ACC112 (cell line): ENCODE results near the gene INPP5B.

Experiments used
- H2AFZ ChIP-seq: fragments of 200-600 bp; sonication (generic); one replicate; pipeline ENCODE4 v1.6.0; 2017; ENCODE audit warnings: antibody characterized with exemption, low read length; ENCODE audit not compliant: unreplicated experiment
- H3K27ac ChIP-seq: fragments of 200-600 bp; sonication (generic); 2 replicates; pipeline ENCODE4 v1.5.1; 2014; ENCODE audit warnings: low read depth, mild to moderate bottlenecking, antibody characterized with exemption, low read length, moderate library complexity
- H3K27me3 ChIP-seq: fragments of 200-600 bp; sonication (generic); 2 replicates; pipeline ENCODE4 v1.6.1; 2014; ENCODE audit warnings: mild to moderate bottlenecking, antibody characterized with exemption, low read length, moderate library complexity, mixed read lengths; ENCODE audit not compliant: insufficient read depth
- H3K36me3 ChIP-seq: fragments of 200-600 bp; sonication (generic); 2 replicates; pipeline ENCODE4 v1.6.1; 2016; ENCODE audit warnings: mild to moderate bottlenecking, antibody characterized with exemption, low read length, moderate library complexity, mixed read lengths; ENCODE audit not compliant: insufficient read depth
- H3K4me1 ChIP-seq: fragments of 200-600 bp; sonication (generic); one replicate; pipeline ENCODE4 v1.6.1; 2016; ENCODE audit warnings: low read length, mixed read lengths; ENCODE audit not compliant: insufficient read depth, unreplicated experiment, control insufficient read depth
- H3K4me3 ChIP-seq: fragments of 200-600 bp; sonication (generic); 2 replicates; pipeline ENCODE4 v1.5.1; 2014; ENCODE audit warnings: mild to moderate bottlenecking, low read depth, low read length
- H3K79me2 ChIP-seq: fragments of 200-600 bp; sonication (generic); one replicate; pipeline ENCODE4 v1.6.0; 2016; ENCODE audit warnings: low read length; ENCODE audit not compliant: control insufficient read depth, unreplicated experiment, insufficient read depth

INPP5B gene

DNA sequence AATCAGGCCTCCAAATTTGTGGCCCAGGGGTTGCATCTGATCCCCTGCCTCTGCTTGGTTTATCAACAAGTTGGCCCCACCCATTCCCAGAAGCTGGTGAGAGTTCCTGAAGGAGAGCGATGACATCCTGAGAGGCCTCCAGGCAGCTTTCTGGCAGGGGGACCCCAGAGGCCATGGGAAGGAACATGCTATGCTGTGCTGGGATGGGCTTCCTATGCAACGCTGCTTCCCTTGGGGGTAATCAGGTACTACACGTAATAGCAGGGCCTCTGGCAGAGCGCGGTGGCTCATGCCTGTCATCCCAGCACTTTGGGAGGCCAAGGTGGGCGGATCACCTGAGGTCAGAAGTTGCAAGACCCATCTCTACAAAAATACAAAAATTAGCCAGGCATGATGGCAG, 79.1 kb downstream of the INPP5B start:
- no peaks in the 10 kb centered on the region for H3K27me3 ChIP-seq
- H3K79me2 ChIP-seq = no peaks in the 10 kb centered on the region
- H3K4me1 ChIP-seq = peaks cover 11% of the 10 kb centered on the region
- H3K27ac ChIP-seq = no peak overlapping the region
- peaks cover 7% of the 10 kb centered on the region; the same call in 1 of the 2 replicates for H3K36me3 ChIP-seq
- no peak overlapping the region for H3K4me3 ChIP-seq
- H2AFZ ChIP-seq = no peak overlapping the region

GRCh38 chr1:37866491-37866890, 80.4 kb downstream of the INPP5B start:
- H2AFZ ChIP-seq = no peak overlapping the region
- H3K36me3 ChIP-seq = peaks cover 7% of the 10 kb centered on the region; the same call in 1 of the 2 replicates
- H3K4me1 ChIP-seq = peaks cover 16% of the 10 kb centered on the region
- no peak overlapping the region for H3K4me3 ChIP-seq
- no peaks in the 10 kb centered on the region for H3K79me2 ChIP-seq
- no peak overlapping the region for H3K27ac ChIP-seq
- H3K27me3 ChIP-seq = no peaks in the 10 kb centered on the region

DNA sequence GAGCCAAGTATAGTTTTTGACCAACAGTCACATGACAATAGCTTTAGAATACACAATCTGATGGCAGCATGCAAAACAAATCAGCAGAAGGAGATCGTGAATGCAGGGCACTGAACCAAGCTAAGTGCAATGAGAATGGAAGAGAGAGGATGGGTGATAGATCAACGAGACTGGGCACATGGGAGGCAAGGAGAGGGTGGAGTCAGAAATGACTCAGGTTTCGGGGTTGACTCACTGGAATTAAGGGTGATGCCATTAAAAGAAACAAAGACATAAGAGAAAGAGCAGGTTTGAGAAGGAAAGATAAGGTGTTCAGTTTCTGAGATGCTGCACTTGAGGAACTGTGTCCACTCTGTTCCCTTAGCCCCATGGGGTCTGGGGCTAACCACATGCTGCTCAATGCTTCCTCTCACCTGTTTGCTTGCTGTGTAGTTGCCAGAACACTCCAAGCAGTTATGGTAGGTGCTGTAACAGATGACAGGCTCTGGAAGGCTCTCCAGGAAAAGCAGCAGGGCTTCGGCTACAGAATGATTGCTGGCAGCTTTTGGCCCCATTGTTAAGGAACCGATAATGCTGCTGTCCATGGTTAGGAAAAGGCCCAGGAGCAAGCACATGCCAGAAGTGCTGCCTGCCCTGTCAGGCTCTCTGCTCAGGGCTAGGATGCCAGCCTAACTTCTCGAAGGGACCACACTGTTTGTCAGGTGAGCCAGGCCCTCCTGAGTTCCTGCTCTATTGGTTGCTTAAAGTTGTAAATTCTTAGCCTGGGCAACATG, 81.3 kb downstream of the INPP5B start:
- no peaks in the 10 kb centered on the region for H3K27me3 ChIP-seq
- peaks cover 16% of the 10 kb centered on the region for H3K4me1 ChIP-seq
- H3K79me2 ChIP-seq = no peaks in the 10 kb centered on the region
- H3K36me3 ChIP-seq = peaks cover 7% of the 10 kb centered on the region; the same call in 1 of the 2 replicates
- peak overlapping the region; percentile 69 for H3K27ac ChIP-seq
- no peak overlapping the region for H2AFZ ChIP-seq
- no peak overlapping the region for H3K4me3 ChIP-seq

GRCh38 chr1:37862330-37862729, 84.5 kb downstream of the INPP5B start:
- no peak overlapping the region for H3K4me3 ChIP-seq
- H3K27ac ChIP-seq = peak overlapping the region; percentile 60
- no peak overlapping the region for H2AFZ ChIP-seq
- H3K27me3 ChIP-seq = no peaks in the 10 kb centered on the region
- peaks cover 27% of the 10 kb centered on the region for H3K4me1 ChIP-seq
- H3K79me2 ChIP-seq = peaks cover 19% of the 10 kb centered on the region
- peaks cover 4% of the 10 kb centered on the region; the same call in 1 of the 2 replicates for H3K36me3 ChIP-seq

DNA sequence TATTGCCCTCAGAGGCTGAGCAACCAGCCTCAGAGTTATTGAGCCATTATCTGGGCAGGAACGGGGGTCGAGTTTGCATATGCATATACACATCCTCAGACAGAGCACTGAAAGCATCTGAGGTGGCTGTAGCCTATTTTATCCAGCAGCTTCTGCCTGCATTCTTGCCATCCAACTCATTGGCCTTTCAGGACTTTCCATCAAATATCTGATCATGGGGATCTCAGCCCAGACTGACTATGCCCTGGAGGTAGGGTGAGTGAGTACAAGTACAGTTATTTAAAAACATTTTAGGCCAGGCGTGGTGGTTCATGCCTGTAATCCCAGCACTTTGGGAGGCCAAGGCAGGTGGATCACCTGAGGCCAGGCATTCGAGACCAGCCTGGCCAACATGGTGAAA, 85.7 kb downstream of the INPP5B start:
- H3K36me3 ChIP-seq = peaks cover 12% of the 10 kb centered on the region; the same call in 1 of the 2 replicates
- no peak overlapping the region for H3K27ac ChIP-seq

DNA sequence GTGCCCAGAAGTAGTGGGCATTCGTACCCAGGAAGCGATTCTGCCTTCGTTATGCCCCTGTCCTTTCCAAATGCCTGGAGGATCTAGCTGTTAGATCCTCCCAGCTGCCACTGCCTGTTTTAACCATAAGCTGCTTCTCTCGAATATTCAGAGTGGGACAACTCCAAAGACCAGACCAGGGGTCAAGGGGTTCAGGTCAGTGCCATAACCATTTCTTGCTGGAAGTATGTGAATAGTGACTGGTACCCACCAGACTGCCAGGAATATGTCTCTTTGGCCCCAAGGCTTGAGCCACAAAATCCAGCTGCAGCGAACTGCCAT, 86.5 kb downstream of the INPP5B start:
- Histone ChIP-seq H3K27ac (no peak overlapping the region), H3K4me1 (peaks cover 20% of the 10 kb centered on the region), H3K4me3 (peak overlapping the region; percentile 93), H3K79me2 (peaks cover 29% of the 10 kb centered on the region), H3K27me3 (no peaks in the 10 kb centered on the region), H3K36me3 (peaks cover 12% of the 10 kb centered on the region; the same call in 1 of the 2 replicates), H2AFZ (no peak overlapping the region)

More for the DNA sequence above, 85.7 kb downstream of the INPP5B start:
- Histone ChIP-seq H3K4me3 (no peak overlapping the region), H2AFZ (no peak overlapping the region), H3K4me1 (peaks cover 27% of the 10 kb centered on the region), H3K79me2 (peaks cover 27% of the 10 kb centered on the region), H3K27me3 (no peaks in the 10 kb centered on the region)

DNA sequence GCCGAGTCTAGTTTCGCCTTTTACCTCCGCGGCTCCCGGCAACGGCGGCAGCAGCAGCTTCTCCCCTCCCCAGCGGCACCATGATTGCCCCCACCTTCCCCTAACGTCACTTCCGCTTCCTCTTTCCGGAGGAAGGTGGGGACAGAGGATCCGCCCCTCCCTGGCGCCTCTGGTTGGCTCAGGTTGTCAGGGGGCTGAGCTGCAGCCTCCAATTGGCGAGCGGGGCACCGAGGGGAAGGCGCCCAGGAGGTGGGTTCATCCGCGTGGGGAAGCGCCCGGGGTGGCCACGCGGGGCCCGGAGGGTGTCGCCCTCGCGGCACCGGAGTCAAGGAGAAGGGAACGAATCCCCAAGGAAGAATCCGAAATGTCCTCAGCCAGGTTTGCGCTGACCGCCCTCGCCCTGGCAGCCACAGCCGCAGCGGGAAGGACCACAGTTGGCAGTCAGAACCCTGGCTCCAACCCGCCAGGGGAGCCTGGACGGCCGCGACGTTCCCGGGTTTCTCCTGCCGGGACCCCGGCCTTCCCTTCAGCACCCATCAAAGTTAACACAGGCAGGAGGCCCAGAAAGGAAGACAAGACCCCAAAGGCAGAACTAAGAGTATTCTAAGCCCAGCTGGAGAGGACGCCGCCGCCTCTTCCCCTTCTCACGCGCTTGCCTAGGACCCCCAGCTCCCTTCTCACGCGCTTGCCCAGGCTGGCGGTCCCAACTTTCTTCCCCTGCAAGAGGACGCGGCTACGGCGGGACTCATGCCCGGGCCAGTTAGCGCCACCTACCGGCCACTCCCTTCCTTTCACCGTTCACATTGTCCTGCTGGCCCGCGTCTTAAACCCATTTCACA, 87.1 kb downstream of the INPP5B start, which contains the start of gene MTF1:
Gene MTF1, minus strand, starts transcription at position 86 of the 839 bp plus-strand sequence. CDS start 1,934 bp downstream, outside the sequence.
- Histone ChIP-seq H3K36me3 (peaks cover 9% of the 10 kb centered on the region; the same call in 1 of the 2 replicates), H2AFZ (peak within 1 kb of the TSS; percentile 87), H3K79me2 (peaks cover 30% of the 10 kb centered on the region), H3K27ac (peak within 1 kb of the TSS; percentile 70), H3K4me1 (peaks cover 16% of the 10 kb centered on the region), H3K4me3 (peak within 1 kb of the TSS; percentile 93), H3K27me3 (no peaks in the 10 kb centered on the region)

GRCh38 chr1:37858931-37859506, 87.8 kb downstream of the INPP5B start:
- Histone ChIP-seq H2AFZ (peak overlapping the region; percentile 78), H3K27ac (peak overlapping the region; percentile 70), H3K79me2 (peaks cover 30% of the 10 kb centered on the region), H3K27me3 (no peaks in the 10 kb centered on the region), H3K36me3 (peaks cover 9% of the 10 kb centered on the region; the same call in 1 of the 2 replicates), H3K4me1 (peaks cover 16% of the 10 kb centered on the region), H3K4me3 (peak overlapping the region; percentile 93)

DNA sequence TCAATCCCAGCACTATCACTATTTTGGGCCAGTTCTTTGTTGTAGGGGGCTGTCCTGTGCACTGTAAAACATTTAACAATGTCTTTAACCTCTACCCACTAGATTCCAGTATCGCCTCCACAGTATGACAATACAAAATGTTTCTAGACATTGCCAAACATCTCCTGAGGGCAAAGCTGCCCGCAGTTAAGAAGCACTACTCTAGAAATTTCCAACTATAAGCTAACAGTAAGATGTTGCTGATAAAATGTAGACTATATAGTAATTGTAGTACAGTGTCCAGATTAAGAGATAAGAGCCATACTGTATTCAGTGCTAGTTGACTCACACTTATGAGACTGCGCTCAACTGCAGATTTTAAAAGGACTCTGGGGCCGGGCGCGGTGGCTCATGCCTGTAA, 92.4 kb downstream of the INPP5B start:
- peaks cover 29% of the 10 kb centered on the region for H3K4me1 ChIP-seq
- H3K27ac ChIP-seq = no peak overlapping the region
- H3K36me3 ChIP-seq = peaks cover 15% of the 10 kb centered on the region; the same call in 1 of the 2 replicates
- no peak overlapping the region for H3K4me3 ChIP-seq
- H2AFZ ChIP-seq = no peak overlapping the region
- H3K27me3 ChIP-seq = no peaks in the 10 kb centered on the region
- H3K79me2 ChIP-seq = peaks cover 59% of the 10 kb centered on the region

DNA sequence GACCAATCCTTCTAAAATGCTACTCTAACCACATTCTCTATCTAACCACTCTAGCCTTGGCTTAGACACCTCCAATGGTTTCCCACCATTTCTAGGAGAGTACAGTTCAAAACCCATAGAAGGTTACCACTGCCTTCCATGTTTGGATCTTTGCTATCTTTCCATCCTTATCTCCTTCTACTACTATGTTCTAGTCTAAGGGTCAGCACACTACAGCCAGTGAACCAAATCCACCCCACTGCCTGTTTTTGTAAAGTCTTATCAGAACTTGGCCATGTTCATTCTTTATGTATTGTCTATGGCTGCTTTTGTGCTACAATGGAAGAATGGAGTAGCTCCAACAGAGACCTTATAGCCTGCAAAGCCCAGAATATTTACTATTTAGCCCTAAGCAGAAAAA, 93.7 kb downstream of the INPP5B start:
- Histone ChIP-seq H3K4me1 (peaks cover 25% of the 10 kb centered on the region), H2AFZ (no peak overlapping the region), H3K79me2 (peaks cover 58% of the 10 kb centered on the region), H3K27me3 (no peaks in the 10 kb centered on the region), H3K36me3 (peaks cover 15% of the 10 kb centered on the region; the same call in 1 of the 2 replicates), H3K4me3 (no peak overlapping the region), H3K27ac (no peak overlapping the region)
